Muscle layer of duodenum (tissue), 2 donors: Measurements from ENCODE around the gene P2RY1.
"Not testable (repeated sequence)": the region's sequence is repeated elsewhere in the genome, so short reads cannot be mapped to it uniquely, and the experiment has no call there.

Source experiments
- H3K27ac ChIP-seq: one replicate; pipeline ENCODE4 v1.7.0; 2013; ENCODE audit warnings: mild to moderate bottlenecking, low read length
- H3K27me3 ChIP-seq: one replicate; pipeline ENCODE4 v1.7.0; 2013; ENCODE audit warnings: low read depth, mild to moderate bottlenecking, control low read depth, low read length
- H3K36me3 ChIP-seq, 2 donors: one replicate each; pipeline ENCODE4 v1.7.0; 2013; ENCODE audit warnings: low read length in 2 of 2, control low read depth in 1 of 2, mild to moderate bottlenecking in 1 of 2; ENCODE audit not compliant: insufficient read depth in 2 of 2, control insufficient read depth in 1 of 2
- H3K4me1 ChIP-seq, 2 donors: one replicate each; pipeline ENCODE4 v1.7.0; 2013; ENCODE audit warnings: low read length in 2 of 2, mild to moderate bottlenecking in 2 of 2, control low read depth in 1 of 2, moderate library complexity in 1 of 2; ENCODE audit not compliant: insufficient read depth in 2 of 2, control insufficient read depth in 1 of 2
- H3K4me3 ChIP-seq, 2 donors: one replicate each; pipeline ENCODE4 v1.7.0; 2013; ENCODE audit warnings: low read length in 2 of 2, low read depth in 1 of 2, mild to moderate bottlenecking in 1 of 2
- H3K9me3 ChIP-seq, 2 donors: one replicate each; pipeline ENCODE4 v1.7.0; 2013; ENCODE audit warnings: low read length in 2 of 2, control low read depth in 1 of 2, mild to moderate bottlenecking in 1 of 2; ENCODE audit not compliant: control insufficient read depth in 1 of 2
- donor health status: healthy.

P2RY1 gene

GRCh38 chr3:152870027-152870426 is 35.1 kb downstream of the P2RY1 start:
- no peaks in the 10 kb centered on the region for H3K36me3 ChIP-seq
- H3K4me1 ChIP-seq, result no peaks in the 10 kb centered on the region
- no peak overlapping the region for H3K4me3 ChIP-seq
- H3K9me3 ChIP-seq, result peaks cover 0 to 6% of the 10 kb centered on the region in 2 donors
- H3K27ac ChIP-seq, result no peak overlapping the region
- H3K27me3 ChIP-seq, result no peaks in the 10 kb centered on the region

- not testable (repeated sequence) for H3K27ac ChIP-seq, H3K27me3 ChIP-seq, H3K4me1 ChIP-seq, H3K4me3 ChIP-seq, H3K36me3 ChIP-seq, H3K9me3 ChIP-seq
Measured at GRCh38 chr3:152873314-152873713, 38.4 kb downstream of the P2RY1 start.

- no peak overlapping the region for H3K4me3 ChIP-seq
- no peaks in the 10 kb centered on the region for H3K4me1 ChIP-seq
- peaks cover 0 to 8% of the 10 kb centered on the region in 2 donors for H3K9me3 ChIP-seq
- no peaks in the 10 kb centered on the region for H3K36me3 ChIP-seq
- no peak overlapping the region for H3K27ac ChIP-seq
- H3K27me3 ChIP-seq, result no peaks in the 10 kb centered on the region
Measured at GRCh38 chr3:152874896-152875749, 40.2 kb downstream of the P2RY1 start.

GRCh38 chr3:152879130-152879789 is 44.3 kb downstream of the P2RY1 start:
- peaks cover 0 to 2% of the 10 kb centered on the region in 2 donors for H3K9me3 ChIP-seq
- no peaks in the 10 kb centered on the region for H3K36me3 ChIP-seq
- no peak overlapping the region for H3K4me3 ChIP-seq
- H3K4me1 ChIP-seq, result no peaks in the 10 kb centered on the region
- H3K27ac ChIP-seq, result no peak overlapping the region
- no peaks in the 10 kb centered on the region for H3K27me3 ChIP-seq

GRCh38 chr3:152879790-152880174 is 44.9 kb downstream of the P2RY1 start:
- H3K4me3 ChIP-seq, result no peak overlapping the region
- H3K4me1 ChIP-seq, result no peaks in the 10 kb centered on the region
- no peak overlapping the region for H3K27ac ChIP-seq
- no peaks in the 10 kb centered on the region for H3K36me3 ChIP-seq
- H3K9me3 ChIP-seq, result peaks cover 0 to 2% of the 10 kb centered on the region in 2 donors
- H3K27me3 ChIP-seq, result no peaks in the 10 kb centered on the region

GRCh38 chr3:152885076-152885475 is 50.1 kb downstream of the P2RY1 start:
- Histone ChIP-seq H3K4me1 (no peaks in the 10 kb centered on the region), H3K36me3 (no peaks in the 10 kb centered on the region), H3K27ac (no peak overlapping the region), H3K4me3 (no peak overlapping the region), H3K27me3 (no peaks in the 10 kb centered on the region), H3K9me3 (no peaks in the 10 kb centered on the region)
